NCI-H82 treated with DMSO at 0.1 percent for 48 hours (cell line): ENCODE measurements around the gene SEC24B.

Experiments
- DNase-seq: peaks from one replicate; lab custom pipeline; 2025; ENCODE audit not compliant: unreplicated experiment; lab: John Stamatoyannopoulos, UW

SEC24B gene

GRCh38 chr4:109433205-109434006 is at the start of gene SEC24B:
SEC24B (plus strand) TSS chr4:109433815; CDS start chr4:109433870, 55 bp downstream.
- no peak for DNase-seq

- DNase-seq, result no peak
These were observed 49.8 kb upstream of the SEC24B start for GRCh38 chr4:109383823-109384222.

- DNase-seq, result no peak
These were observed 48.4 kb upstream of the SEC24B start for GRCh38 chr4:109385260-109385659.

DNA sequence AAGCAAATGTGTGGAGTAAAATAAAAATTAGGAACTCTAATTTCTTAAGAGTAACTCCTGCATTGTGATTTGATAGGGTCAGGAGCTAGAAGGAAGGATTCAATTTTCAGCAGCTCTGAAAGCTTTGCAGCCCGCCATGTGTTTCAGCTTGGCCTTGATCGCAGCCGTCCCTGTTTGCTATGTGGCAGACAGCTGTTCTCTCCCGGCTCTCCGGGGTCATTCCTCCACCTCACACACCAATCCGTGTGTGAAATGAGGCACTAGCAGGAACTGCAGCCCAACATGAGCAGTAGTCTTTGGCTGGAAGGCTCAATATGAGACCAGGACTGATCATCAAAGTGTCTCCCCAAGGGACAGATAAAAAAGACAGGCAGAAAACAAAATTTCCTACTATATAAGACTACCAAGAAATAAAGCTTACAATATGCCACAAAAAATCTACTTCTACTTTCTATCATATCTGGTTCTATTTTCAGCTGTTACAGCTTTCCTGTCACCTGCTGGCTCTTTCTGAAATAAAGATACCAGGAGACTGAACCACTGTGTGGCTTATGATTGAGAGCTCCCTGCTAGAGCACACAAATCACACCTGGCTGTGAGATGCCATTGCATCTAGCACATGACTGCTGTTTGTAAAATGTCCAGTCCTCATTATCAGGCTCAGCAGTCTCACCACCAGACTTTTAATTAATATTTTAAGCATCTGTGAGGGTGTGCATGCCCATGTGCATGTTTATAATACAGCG is 44.1 kb upstream of the SEC24B start:
- DNase-seq, result peak; percentile 34

- DNase-seq, result no peak
These were observed 43.4 kb upstream of the SEC24B start for GRCh38 chr4:109390115-109390768.

GRCh38 chr4:109395694-109396093 is 37.9 kb upstream of the SEC24B start:
- no peak for DNase-seq

DNA sequence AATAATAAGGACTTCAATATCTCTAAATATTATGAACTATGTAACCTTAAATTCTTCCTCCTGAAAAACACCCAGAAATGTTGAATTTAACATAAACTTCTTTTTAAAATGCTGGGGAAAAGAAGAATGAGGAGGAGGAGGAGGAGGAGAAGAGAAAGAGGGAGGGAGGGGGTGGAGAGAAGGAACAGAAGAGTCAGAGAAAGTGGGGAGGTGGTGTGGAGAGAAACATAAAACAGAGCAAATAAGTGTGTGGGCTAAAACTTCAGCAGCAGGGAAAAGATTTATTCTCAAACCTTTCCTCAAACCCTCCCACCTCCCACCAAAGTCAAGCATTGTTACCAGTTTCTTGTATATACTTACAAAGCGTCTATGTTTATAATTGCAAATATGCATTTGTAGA is 34.7 kb upstream of the SEC24B start:
- no peak for DNase-seq

GRCh38 chr4:109406337-109406931 is 27.2 kb upstream of the SEC24B start:
- no peak for DNase-seq

DNA sequence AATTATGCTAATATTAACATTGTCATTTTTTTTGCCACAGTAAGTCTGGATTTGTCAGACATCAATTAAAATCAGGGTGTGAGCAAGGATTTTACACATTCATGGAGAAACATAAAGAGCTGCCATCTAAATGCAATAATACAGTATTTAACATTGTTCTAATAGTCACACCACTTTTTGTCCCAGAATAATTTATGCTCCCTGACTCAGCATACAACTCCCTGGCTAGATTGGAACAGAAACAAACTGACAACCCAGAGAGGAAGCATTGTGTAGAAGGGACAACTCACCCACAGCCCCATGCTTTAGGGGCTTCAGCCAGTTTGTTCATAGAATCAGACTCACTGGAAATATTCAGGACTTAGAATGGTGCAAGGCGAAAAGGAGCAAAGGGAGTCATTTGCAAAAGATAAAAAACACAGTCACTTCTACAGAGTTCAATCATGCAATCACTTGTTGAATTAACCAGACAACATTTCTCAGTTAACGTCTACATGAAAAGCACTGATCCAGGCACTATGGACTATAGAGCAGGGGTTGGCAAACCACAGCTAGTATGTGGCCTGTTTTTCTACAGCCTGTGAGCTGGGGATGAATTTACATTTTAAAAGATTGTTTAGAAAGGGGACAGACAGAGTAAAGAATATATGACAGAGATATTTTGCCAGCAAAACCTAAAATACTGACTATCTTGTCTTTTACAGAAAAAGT is 26.4 kb upstream of the SEC24B start:
- DNase-seq, result no peak

DNA sequence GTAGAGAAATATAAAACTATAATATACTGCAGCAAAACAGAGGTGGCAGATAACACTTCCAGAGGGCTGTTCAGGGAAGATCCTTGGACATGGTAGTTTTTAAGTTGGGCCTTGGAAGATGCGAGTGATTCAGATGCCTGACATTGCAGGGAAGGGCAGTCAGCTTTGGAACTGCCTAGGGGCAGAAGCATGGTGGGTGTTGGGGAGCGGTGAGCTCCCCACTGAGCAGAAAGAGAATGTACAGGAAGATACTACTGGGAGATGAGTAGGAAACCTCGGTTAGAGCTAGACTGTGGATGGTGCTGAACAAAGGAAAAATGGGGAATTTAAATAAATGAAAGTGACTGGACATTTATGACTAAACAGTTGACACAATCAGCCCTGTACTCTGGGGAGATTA is 24.9 kb upstream of the SEC24B start:
- no peak for DNase-seq

DNA sequence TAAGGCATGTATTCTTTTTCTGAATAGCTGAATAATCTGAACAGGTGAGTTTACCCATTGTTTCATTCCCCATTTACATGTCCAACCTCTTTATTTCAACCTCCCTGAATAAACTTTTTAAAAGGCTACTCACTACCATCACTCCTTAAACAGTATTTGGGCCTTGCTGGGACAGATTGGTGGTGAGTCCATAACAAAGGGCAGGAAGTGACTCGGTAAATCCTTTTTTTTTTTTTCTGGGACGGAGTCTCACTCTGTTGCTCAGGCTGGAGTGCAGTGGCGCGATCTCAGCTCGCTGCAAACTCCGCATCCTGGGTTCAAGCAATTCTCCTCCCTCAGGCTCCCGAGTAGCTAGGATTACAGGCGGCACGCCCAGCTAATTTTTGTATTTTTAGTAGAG is 23.4 kb upstream of the SEC24B start:
- no peak for DNase-seq

- DNase-seq, result no peak
These were observed 22.8 kb upstream of the SEC24B start for GRCh38 chr4:109410776-109411175.

GRCh38 chr4:109411964-109412363 is 21.7 kb upstream of the SEC24B start:
- no peak for DNase-seq

DNA sequence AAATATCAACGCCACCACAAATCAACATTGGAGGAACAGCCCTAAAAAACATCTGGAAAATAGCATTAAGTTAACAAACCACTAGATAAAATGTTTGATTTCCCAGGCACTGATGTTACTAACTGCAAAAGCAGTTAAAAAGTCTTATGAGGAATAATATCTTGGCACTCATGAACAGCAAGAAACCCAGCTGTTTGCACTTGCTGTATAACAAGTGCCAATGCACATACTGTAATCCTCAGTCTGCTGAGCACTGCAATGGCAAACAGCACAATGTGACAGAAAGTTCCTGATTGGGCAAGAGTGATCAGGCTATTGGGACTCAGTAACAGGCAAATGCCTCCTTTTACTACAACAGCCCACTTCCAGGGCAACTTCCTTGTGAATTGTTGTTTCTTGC is 20.8 kb upstream of the SEC24B start:
- DNase-seq, result no peak

GRCh38 chr4:109414938-109415337 is 18.7 kb upstream of the SEC24B start:
- no peak for DNase-seq

DNA sequence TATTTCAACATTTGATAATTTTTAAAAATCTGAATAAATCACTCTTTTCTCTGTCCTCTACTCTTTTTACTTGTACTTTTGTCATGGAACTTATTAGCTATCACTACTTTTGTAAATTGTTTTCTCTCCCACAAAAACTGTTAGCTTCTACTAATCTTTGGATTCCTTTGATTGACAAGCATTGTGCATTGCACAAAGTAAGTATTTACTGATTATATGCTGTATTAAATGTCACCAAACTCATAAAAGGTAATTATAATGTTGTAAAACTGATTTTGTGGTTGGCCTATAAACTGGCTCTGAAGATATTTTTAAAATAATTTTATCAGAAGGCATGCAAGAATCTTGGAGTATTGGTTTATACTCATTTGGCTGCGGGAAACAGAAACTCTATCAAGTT is 15.0 kb upstream of the SEC24B start:
- no peak for DNase-seq

- peak; percentile 16 for DNase-seq
These were observed 13.9 kb upstream of the SEC24B start for GRCh38 chr4:109419679-109420078.

DNA sequence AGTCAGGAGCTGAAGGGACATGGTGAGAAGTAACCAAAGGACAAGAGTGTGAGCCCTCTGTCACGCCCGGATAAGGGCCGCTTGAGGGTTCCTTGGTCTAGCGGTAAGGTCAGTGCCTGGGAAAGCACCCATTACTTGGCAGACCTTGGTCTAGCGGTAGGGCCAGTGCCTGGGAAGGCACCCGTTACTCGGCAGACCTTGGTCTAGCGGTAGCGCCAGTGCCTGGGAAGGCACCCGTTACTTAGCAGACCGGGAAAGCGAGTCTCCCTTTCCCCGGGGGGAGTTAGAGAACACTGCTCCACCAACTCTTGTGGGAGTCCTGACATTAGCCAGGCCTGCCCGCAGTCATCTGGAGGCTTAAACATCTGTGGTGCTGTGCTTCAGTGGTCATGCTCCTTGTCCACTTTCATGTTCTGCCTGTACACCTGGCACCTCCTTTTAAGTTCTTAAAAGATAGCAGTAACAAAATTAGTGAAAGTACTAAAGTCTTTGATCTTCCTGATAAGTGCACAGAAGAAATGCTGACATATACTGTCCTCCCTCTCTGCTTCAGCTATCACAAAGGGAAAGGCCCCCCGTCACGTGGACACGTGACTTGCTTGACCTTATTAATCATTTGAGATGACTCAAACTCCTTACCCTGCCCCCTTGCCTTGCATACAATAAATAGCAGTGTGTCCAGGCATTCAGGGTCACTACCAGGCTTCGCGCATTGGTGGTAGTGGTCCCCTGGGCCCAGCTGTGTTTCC is 9.3 kb upstream of the SEC24B start:
- DNase-seq, result no peak

GRCh38 chr4:109425405-109425804 is 8.2 kb upstream of the SEC24B start:
- DNase-seq, result no peak

DNA sequence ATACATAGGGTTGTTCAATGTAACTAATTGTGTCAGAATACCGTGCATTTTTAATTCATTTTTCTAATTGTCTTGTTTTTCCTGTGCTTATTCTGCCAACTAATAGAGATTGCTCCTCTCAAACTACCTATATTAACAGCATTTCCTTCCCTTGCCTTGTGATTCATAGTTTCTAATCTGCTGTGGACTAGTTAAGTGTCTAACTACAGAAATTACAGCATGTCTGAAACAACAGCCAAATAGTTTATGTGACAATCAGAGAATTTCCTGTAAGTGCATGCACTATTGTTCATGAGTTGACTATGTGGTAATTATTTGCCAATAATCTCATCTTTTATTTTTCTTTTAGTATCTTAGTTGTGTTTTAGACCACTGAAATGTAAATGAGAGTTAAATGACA is 4.1 kb upstream of the SEC24B start:
- no peak for DNase-seq
